Panc1 (cell line): ENCODE results near the gene KCTD12. TPM values are rescaled to one million over a fixed set of nuclear protein-coding genes. Genes with fewer than 3 reads are reported as not detected.

Experiments
- ATAC-seq: fragments of 200-7000 bp; cut with Tn5 transposase; 2 replicates; pipeline ENCODE4 v1.9.1; 2020; ENCODE audit warnings: mild to moderate bottlenecking, moderate library complexity
- BruUV-seq: library from RNA; stranded (reverse); fragments of 400-500 nt; replicated peaks from 2 replicates; lab custom pipeline; 2021; lab: Mats Ljungman, UMichigan
- CTCF ChIA-PET: fragments of 300-600 bp; sonication (Branson Sonifier 250); formaldehyde crosslinking; loops from one replicate; lab custom pipeline; 2022; ENCODE audit warnings: antibody characterized with exemption; lab: Charles Lee
- POLR2A ChIA-PET: fragments of 300-600 bp; sonication (Branson Sonifier 250); formaldehyde crosslinking; loops from one replicate; lab custom pipeline; 2022; ENCODE audit warnings: antibody characterized with exemption; lab: Charles Lee
- DNase-seq: peaks from one replicate; pipeline ENCODE4 v3.0.0-alpha.2; 2010; ENCODE audit warnings: low read depth, low spot score
- H3K27ac ChIP-seq: 2 replicates; pipeline ENCODE4 v1.5.1; 2011; ENCODE audit warnings: mild to moderate bottlenecking, low read length, inconsistent platforms
- H3K27me3 ChIP-seq: fragments of 200-500 bp; sonication (Bioruptor generic); 2 replicates; pipeline ENCODE4 v1.6.0; 2014; ENCODE audit warnings: low read length, inconsistent platforms; ENCODE audit not compliant: control insufficient read depth, insufficient read depth
- H3K36me3 ChIP-seq: fragments of 200-500 bp; sonication (Bioruptor generic); 2 replicates; pipeline ENCODE4 v1.5.1; 2014; ENCODE audit warnings: inconsistent platforms, mild to moderate bottlenecking, low read length, moderate library complexity; ENCODE audit not compliant: control insufficient read depth, insufficient read depth
- H3K4me1 ChIP-seq: 2 replicates; pipeline ENCODE4 v1.5.1; 2011; ENCODE audit warnings: inconsistent platforms, mild to moderate bottlenecking, low read length, moderate library complexity; ENCODE audit not compliant: control insufficient read depth, insufficient read depth
- H3K4me3 ChIP-seq, 2 experiments: 2 replicates each; pipeline ENCODE4 v1.5.1; 2011 to 2012; ENCODE audit warnings: low read depth in 2 of 2, low read length in 2 of 2, mild to moderate bottlenecking in 2 of 2, inconsistent platforms in 1 of 2, moderate library complexity in 1 of 2
- H3K9me3 ChIP-seq: fragments of 200-500 bp; sonication (Bioruptor generic); 2 replicates; pipeline ENCODE4 v1.5.1; 2014; ENCODE audit warnings: low read depth, mild to moderate bottlenecking, inconsistent platforms, low read length, moderate library complexity; ENCODE audit not compliant: control insufficient read depth, insufficient read depth
- POLR2AphosphoS5 ChIP-seq: IDR thresholded peaks from 2 replicates; pipeline ENCODE4 v1.6.1; 2012; ENCODE audit warnings: mild to moderate bottlenecking, low read depth, low read length, moderate library complexity
- SIN3A ChIP-seq: IDR thresholded peaks from 2 replicates; pipeline ENCODE4 v1.6.1; 2012; ENCODE audit warnings: low read depth, mild to moderate bottlenecking, low read length, moderate library complexity, borderline replicate concordance; ENCODE audit not compliant: insufficient read depth
- TCF7L2 ChIP-seq: IDR thresholded peaks from 2 replicates; pipeline ENCODE4 v1.6.1; 2011; ENCODE audit warnings: mild to moderate bottlenecking, low read depth, low read length, inconsistent platforms
- in situ Hi-C: cut with HindIII; loops from 2 replicates; pipeline ENCODE4 v1.10.0; 2016; ENCODE audit warnings: low sequenced_read_pairs, low pct_unique_long_range_greater_than_20kb
- intact Hi-C: fragments of 100-400 bp; cut with micrococcal nuclease; formaldehyde crosslinking; loops from one replicate; pipeline ENCODE4 v1.10.0; 2022; ENCODE audit not compliant: unreplicated experiment
- total RNA-seq: library from RNA; stranded (reverse); gene quantifications from one replicate; pipeline ENCODE4 v1.2.1, GENCODE V29; 2021; ENCODE audit not compliant: unreplicated experiment
- TF ChIP-seq, protein P1 (sequence below), 2 experiments: IDR thresholded peaks; 2 replicates each; pipeline ENCODE4 v1.6.1; 2011 to 2012; ENCODE audit warnings: low read depth in 2 of 2, control low read depth in 1 of 2, low read length in 1 of 2, mild to moderate bottlenecking in 1 of 2, moderate library complexity in 1 of 2; ENCODE audit not compliant: insufficient read depth in 1 of 2
- TF ChIP-seq, protein P2 (sequence below): fragments of 450-650 bp; IDR thresholded peaks from 2 replicates; pipeline ENCODE4 v1.5.1; 2017; ENCODE audit warnings: mild to moderate bottlenecking

The KCTD12 gene
- total RNA-seq, 1 experiment from 2014 or later: 0.90 TPM

DNA sequence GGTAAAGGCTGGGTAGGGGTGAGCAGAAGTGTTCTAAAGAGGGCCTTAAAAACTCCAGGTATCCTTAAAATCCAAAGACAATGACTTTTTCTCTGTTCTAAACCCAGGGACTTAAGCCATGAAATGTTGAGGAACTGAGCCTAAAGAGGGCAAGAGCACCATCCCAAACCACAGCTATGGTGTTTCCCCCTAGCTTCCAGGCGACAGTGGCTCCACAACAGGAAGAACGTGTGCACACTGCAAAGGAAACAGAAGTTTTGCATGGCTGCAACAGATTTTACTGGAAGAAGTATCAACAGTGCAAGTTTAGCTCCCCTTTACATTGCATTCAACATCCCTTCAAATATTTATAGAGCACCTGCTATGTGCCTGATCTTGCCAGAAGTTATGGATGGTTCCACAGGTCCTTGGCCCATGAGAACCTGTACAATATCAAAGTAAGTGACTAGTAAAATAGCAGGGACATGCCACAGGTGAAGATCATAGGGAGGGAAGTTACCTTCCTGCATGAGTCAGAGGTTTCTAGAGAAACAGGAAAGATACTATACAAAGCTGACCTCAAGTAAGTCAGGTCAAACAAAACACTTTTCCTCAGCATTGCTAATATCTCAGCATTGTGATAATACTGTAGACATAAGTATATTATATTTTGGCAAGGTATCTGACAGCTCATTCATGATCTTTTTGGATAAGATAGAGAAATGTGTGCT, 8.4 kb upstream of the KCTD12 start:
- intact Hi-C loops: no loop called here
- Histone ChIP-seq H3K9me3 (no peaks in the 10 kb centered on the region), H3K4me1 (no peaks in the 10 kb centered on the region), H3K27ac (no peak overlapping the region), H3K4me3 (no peak overlapping the region), H3K27me3 (no peaks in the 10 kb centered on the region), H3K36me3 (no peaks in the 10 kb centered on the region)
- CTCF ChIA-PET: no interaction called here
- in situ Hi-C loops: no loop called here
- no peak for TF ChIP-seq TCF7L2
- TF ChIP-seq POLR2AphosphoS5: no peak
- TF ChIP-seq SIN3A: no peak
- TF ChIP-seq, protein P1, sequence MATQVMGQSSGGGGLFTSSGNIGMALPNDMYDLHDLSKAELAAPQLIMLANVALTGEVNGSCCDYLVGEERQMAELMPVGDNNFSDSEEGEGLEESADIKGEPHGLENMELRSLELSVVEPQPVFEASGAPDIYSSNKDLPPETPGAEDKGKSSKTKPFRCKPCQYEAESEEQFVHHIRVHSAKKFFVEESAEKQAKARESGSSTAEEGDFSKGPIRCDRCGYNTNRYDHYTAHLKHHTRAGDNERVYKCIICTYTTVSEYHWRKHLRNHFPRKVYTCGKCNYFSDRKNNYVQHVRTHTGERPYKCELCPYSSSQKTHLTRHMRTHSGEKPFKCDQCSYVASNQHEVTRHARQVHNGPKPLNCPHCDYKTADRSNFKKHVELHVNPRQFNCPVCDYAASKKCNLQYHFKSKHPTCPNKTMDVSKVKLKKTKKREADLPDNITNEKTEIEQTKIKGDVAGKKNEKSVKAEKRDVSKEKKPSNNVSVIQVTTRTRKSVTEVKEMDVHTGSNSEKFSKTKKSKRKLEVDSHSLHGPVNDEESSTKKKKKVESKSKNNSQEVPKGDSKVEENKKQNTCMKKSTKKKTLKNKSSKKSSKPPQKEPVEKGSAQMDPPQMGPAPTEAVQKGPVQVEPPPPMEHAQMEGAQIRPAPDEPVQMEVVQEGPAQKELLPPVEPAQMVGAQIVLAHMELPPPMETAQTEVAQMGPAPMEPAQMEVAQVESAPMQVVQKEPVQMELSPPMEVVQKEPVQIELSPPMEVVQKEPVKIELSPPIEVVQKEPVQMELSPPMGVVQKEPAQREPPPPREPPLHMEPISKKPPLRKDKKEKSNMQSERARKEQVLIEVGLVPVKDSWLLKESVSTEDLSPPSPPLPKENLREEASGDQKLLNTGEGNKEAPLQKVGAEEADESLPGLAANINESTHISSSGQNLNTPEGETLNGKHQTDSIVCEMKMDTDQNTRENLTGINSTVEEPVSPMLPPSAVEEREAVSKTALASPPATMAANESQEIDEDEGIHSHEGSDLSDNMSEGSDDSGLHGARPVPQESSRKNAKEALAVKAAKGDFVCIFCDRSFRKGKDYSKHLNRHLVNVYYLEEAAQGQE (IDR thresholded peaks at IDR 0.05; ENCODE audit: insufficient read depth in 1 of 2, low read depth in 2 of 2, low read length in 1 of 2): no peak
- TF ChIP-seq, protein P2, sequence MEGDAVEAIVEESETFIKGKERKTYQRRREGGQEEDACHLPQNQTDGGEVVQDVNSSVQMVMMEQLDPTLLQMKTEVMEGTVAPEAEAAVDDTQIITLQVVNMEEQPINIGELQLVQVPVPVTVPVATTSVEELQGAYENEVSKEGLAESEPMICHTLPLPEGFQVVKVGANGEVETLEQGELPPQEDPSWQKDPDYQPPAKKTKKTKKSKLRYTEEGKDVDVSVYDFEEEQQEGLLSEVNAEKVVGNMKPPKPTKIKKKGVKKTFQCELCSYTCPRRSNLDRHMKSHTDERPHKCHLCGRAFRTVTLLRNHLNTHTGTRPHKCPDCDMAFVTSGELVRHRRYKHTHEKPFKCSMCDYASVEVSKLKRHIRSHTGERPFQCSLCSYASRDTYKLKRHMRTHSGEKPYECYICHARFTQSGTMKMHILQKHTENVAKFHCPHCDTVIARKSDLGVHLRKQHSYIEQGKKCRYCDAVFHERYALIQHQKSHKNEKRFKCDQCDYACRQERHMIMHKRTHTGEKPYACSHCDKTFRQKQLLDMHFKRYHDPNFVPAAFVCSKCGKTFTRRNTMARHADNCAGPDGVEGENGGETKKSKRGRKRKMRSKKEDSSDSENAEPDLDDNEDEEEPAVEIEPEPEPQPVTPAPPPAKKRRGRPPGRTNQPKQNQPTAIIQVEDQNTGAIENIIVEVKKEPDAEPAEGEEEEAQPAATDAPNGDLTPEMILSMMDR: no peak
- no peak for ATAC-seq
- no peak for DNase-seq
- POLR2A ChIA-PET: no interaction called here
- no TSS peak for BruUV-seq

DNA sequence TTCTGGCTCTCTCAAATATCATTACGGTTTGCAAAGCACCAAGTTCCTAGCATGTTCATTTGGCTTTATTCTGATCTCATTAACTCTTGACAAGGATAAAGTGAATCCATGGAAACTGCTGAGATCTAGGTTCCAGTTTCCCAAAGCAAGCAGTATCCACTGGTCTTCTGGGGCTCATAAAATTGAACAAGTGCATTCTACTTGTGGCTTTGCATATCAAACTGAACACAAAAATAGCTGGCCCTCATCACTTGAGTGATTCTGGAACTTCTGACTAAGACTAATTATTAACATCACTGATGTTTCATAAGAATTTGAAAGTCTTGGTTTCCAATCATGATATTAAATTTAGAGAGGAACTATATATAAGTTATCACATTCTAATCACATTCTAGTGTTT, 6.3 kb upstream of the KCTD12 start:
- DNase-seq (no peak), ATAC-seq (no peak)
- intact Hi-C loops (no loop called here), in situ Hi-C loops (no loop called here)
- H3K4me1 ChIP-seq: no peaks in the 10 kb centered on the region
- no peaks in the 10 kb centered on the region for H3K27me3 ChIP-seq
- no TSS peak for BruUV-seq
- POLR2A ChIA-PET: no interaction called here
- TF ChIP-seq POLR2AphosphoS5: no peak
- TF ChIP-seq, protein P1 (IDR thresholded peaks at IDR 0.05; ENCODE audit: insufficient read depth in 1 of 2, low read depth in 2 of 2, low read length in 1 of 2): no peak
- TF ChIP-seq SIN3A: no peak
- TF ChIP-seq TCF7L2: no peak
- TF ChIP-seq, protein P2: no peak
- H3K9me3 ChIP-seq: no peaks in the 10 kb centered on the region
- CTCF ChIA-PET: no interaction called here
- no peaks in the 10 kb centered on the region for H3K36me3 ChIP-seq
- H3K27ac ChIP-seq: no peak overlapping the region
- H3K4me3 ChIP-seq: no peak overlapping the region
